Psoas muscle (tissue), 8 donors: Measurements from ENCODE around the gene BLOC1S4. TPM values are rescaled to one million over a fixed set of nuclear protein-coding genes. Genes with fewer than 3 reads are reported as not detected.
A peak's percentile ranks its signal among the peaks of the same experiment; 100 is the strongest.

Experiments
- ATAC-seq, 4 donors: fragments of 200-7000 bp; cut with Tn5 transposase; one replicate each; pipeline ENCODE4 v1.9.1; 2020; ENCODE audit warnings: moderate library complexity in 3 of 4, mild to moderate bottlenecking in 2 of 4
- DNase-seq, 2 donors: peaks; one replicate each; pipeline ENCODE4 v3.0.0-alpha.2; 2020
- H3K27ac ChIP-seq: fragments of 200-600 bp; one replicate; pipeline ENCODE4 v1.8.0; 2022
- H3K27me3 ChIP-seq, 3 donors: fragments of 200-600 bp in 1 of 3; one replicate each; pipeline versions ENCODE4 v1.6.1 to v1.8.0; 2013 to 2022; ENCODE audit warnings: low read length in 2 of 3, mild to moderate bottlenecking in 2 of 3, moderate library complexity in 1 of 3; ENCODE audit not compliant: insufficient read depth in 3 of 3
- H3K36me3 ChIP-seq, 2 donors: fragments of 200-600 bp in 1 of 2; one replicate each; pipeline versions ENCODE4 v1.6.1 to v1.8.0; 2013 to 2022; ENCODE audit warnings: low read depth in 1 of 2, mild to moderate bottlenecking in 1 of 2, moderate library complexity in 1 of 2; ENCODE audit not compliant: insufficient read depth in 1 of 2
- H3K4me1 ChIP-seq: fragments of 200-600 bp; one replicate; pipeline ENCODE4 v1.8.0; 2022
- H3K4me3 ChIP-seq: fragments of 200-600 bp; one replicate; pipeline ENCODE4 v1.8.0; 2022; ENCODE audit warnings: mild to moderate bottlenecking
- H3K9me3 ChIP-seq: fragments of 200-600 bp; one replicate; pipeline ENCODE4 v1.8.0; 2022
- CTCF ChIP-seq: fragments of 200-600 bp; IDR thresholded peaks from one replicate; pipeline ENCODE4 v1.8.0; 2022; ENCODE audit warnings: antibody characterized with exemption
- WGBS, 3 donors: extraction: QIAGEN DNeasy Blood & Tissue Kit; methylation state at CpG; one replicate each; pipeline versions ENCODE4 v1.1.6 to v1.1.7; 2013; 5-methylcytosine and 5-hydroxymethylcytosine counted together
- intact Hi-C, 2 donors: fragments of 100-400 bp; cut with DNase I; formaldehyde crosslinking; loops; one replicate each; pipeline versions ENCODE4 v1.11.0 to v1.14.2; 2022
- polyA plus RNA-seq, 3 donors: library from polyadenylated mRNA; stranded (reverse); fragments of 200-250 nt; gene quantifications; one replicate each; pipeline ENCODE4 v1.2.3, GENCODE V29; 2013
- total RNA-seq, 4 donors: library from RNA; stranded (reverse); fragmentation: NEBNext Ultra II Directional in 2 of 4; extraction: Animal tissue kit (Norgen Biotek cat#: 25700) in 2 of 4; gene quantifications; one replicate each; pipeline versions ENCODE4 v1.2.1 to v1.2.4, GENCODE V29; 2021 to 2023
- donor health status: healthy with polysubstance abuse.
- donor health status: DM: no; HTN: no; CAD: no; lungs with moderate emphysema.
- donor health status: Bipolar disorder and iron deficiency.
- donor health status: healthy.
- donor health status: DM: yes; HTN: yes; CAD: no.
- donor health status: DM: no; HTN: no; CAD: no.
- donor health status: DM: no; HTN: no; CAD: no.
- donor health status: DM: yes; HTN: yes; CAD: no.

BLOC1S4 gene
- total and polyA plus RNA-seq, 7 donors, result 7.6 to 15.0 (median 13.4) TPM

GRCh38 chr4:6687947-6688878 lies 27.8 kb upstream of the BLOC1S4 start:
- 84 to 90% (median 88%) methylated on average over 24 of the region's 24 CpGs for WGBS, 3 donors
- no peak overlapping the region for H3K27ac ChIP-seq
- H3K36me3 ChIP-seq, result no peaks in the 10 kb centered on the region
- DNase-seq, result no peak
- ATAC-seq, result no peak
- H3K27me3 ChIP-seq, result no peaks in the 10 kb centered on the region
- TF ChIP-seq CTCF, result no peak
- no peaks in the 10 kb centered on the region for H3K4me1 ChIP-seq
- H3K9me3 ChIP-seq, result no peaks in the 10 kb centered on the region
- H3K4me3 ChIP-seq, result no peak overlapping the region
- intact Hi-C loops, result no loop called here

DNA sequence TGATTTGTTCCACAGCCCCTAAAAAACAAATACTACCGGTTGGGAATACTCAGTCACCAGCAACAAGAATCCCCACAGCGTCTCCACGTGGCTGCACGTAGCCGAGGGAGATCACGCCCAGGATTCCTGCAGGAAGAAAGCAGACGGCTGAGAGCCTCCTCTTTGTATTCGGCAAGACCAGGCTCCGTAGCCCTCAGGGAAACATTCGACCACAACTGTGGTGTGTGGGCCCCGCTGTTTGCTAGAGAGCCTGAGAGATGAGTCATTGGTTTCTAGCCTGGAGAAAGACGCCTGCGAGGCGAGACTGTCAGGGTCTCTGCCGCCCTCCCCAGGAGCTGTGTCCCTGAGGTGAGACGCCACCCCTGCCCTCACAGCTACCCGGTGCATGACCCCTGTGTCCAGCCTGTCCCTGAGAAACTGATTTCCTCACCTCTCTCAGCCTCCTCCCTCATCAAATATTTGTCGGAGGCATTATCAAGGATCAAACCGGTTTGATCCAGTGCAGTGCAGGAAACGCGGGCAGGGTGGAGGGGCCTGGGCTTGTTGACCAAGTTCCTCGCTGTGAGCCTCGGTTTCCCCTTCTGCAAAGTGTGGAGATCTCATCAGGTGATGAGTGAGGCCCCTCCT lies 27.0 kb upstream of the BLOC1S4 start:
- intact Hi-C loops, result no loop called here
- ATAC-seq (peak in 3 of 4 donors; percentile 29 to 46 (median 34)), DNase-seq (no peak)
- H3K4me3 ChIP-seq, result no peak overlapping the region
- no peak overlapping the region for H3K27ac ChIP-seq
- no peaks in the 10 kb centered on the region for H3K27me3 ChIP-seq
- no peaks in the 10 kb centered on the region for H3K4me1 ChIP-seq
- no peaks in the 10 kb centered on the region for H3K36me3 ChIP-seq
- TF ChIP-seq CTCF, result no peak
- no peaks in the 10 kb centered on the region for H3K9me3 ChIP-seq
- 59 to 62% (median 61%) methylated on average over 23 of the region's 23 CpGs for WGBS, 3 donors

GRCh38 chr4:6689506-6689960 lies 26.4 kb upstream of the BLOC1S4 start:
- Histone ChIP-seq H3K27ac (no peak overlapping the region), H3K36me3 (no peaks in the 10 kb centered on the region)
- TF ChIP-seq CTCF, result no peak

DNA sequence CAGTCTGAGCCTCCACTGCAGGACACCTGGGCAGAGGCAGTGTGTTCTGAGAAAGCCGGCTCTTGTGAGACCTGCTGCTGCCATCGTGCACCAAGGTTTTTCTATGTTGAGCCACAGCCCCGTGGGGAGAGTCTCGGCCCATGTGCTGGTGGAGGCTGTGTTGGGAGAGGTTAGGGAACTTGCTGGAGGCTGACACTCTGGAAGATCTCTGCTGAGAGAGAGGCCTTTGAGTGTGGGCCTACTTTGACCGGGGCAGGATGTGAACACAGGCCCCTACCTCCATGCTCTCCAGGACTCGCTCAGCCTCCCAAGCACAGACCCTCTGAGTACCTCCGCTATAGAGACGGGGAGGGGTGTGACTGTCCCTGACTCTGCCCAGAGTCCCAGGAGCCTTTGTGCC lies 23.6 kb upstream of the BLOC1S4 start:
- no peak overlapping the region for H3K4me3 ChIP-seq
- no peaks in the 10 kb centered on the region for H3K36me3 ChIP-seq
- no peaks in the 10 kb centered on the region for H3K27me3 ChIP-seq
- intact Hi-C loops, result no loop called here
- no peak for ATAC-seq
- DNase-seq, result no peak
- peaks cover 16% of the 10 kb centered on the region for H3K4me1 ChIP-seq
- WGBS, 3 donors, result 76 to 81% (median 80%) methylated on average over 8 of the region's 8 CpGs
- TF ChIP-seq CTCF, result no peak
- no peaks in the 10 kb centered on the region for H3K9me3 ChIP-seq
- H3K27ac ChIP-seq, result no peak overlapping the region

More at GRCh38 chr4:6689506-6689960, 26.4 kb upstream of the BLOC1S4 start:
- Histone ChIP-seq H3K27me3 (no peaks in the 10 kb centered on the region), H3K9me3 (no peaks in the 10 kb centered on the region), H3K4me3 (no peak overlapping the region), H3K4me1 (no peaks in the 10 kb centered on the region)
- intact Hi-C loops, result no loop called here
- DNase-seq, result no peak
- WGBS, 3 donors, result 90 to 91% (median 91%) methylated on average over 15 of the region's 15 CpGs
- ATAC-seq, result peak in 1 of 4 donors; percentile 9
